Vagina (tissue), 2 donors: Measurements from ENCODE around the gene CREB3L2.

Experiments
- POLR2A ChIP-seq, 2 donors: fragments of 450-650 bp; IDR thresholded peaks; one replicate each; pipeline ENCODE4 v1.6.1; 2017; ENCODE audit warnings: antibody characterized with exemption in 2 of 2, mild to moderate bottlenecking in 2 of 2, moderate library complexity in 2 of 2
- TF ChIP-seq, protein P1 (sequence below), 3 experiments: fragments of 450-650 bp in 2 of 3; fragments of 200-600 bp in 1 of 3; sonication (generic) in 1 of 3; IDR thresholded peaks; one replicate each; pipeline ENCODE4 v1.5.1; 2017 to 2019; ENCODE audit warnings: antibody characterized with exemption in 3 of 3, mild to moderate bottlenecking in 2 of 3, moderate library complexity in 2 of 3

DNA sequence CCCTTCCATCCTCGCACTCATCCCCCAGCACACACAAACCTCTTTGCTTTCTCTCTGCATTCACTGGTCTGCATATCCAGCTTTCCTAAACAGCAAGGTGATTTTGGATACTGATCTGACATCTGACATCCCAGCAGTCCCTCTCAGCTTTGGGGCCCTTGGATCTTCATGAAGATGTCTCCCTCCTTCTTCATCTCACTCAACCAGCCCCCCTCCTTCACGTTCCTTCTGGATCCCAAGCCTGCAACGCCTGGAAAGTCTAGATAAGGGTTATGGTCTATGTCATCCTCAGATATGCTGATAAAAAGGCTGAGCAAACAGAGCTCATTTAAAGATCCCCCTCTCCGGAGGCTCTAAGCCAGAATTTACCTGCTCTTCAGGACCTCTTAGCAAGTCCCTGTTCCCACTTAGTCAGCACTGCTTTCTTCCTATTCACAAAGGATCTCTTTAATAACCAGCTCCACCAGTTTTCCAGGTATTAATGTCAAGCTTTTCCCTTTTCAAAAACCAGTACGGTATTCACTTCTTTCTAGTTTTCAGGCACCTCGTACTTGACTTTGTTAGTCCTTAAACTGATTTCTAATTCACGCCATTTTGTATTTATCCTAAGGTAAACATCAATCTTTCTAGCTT lies 38.9 kb downstream of the CREB3L2 start:
- TF ChIP-seq, protein P1, sequence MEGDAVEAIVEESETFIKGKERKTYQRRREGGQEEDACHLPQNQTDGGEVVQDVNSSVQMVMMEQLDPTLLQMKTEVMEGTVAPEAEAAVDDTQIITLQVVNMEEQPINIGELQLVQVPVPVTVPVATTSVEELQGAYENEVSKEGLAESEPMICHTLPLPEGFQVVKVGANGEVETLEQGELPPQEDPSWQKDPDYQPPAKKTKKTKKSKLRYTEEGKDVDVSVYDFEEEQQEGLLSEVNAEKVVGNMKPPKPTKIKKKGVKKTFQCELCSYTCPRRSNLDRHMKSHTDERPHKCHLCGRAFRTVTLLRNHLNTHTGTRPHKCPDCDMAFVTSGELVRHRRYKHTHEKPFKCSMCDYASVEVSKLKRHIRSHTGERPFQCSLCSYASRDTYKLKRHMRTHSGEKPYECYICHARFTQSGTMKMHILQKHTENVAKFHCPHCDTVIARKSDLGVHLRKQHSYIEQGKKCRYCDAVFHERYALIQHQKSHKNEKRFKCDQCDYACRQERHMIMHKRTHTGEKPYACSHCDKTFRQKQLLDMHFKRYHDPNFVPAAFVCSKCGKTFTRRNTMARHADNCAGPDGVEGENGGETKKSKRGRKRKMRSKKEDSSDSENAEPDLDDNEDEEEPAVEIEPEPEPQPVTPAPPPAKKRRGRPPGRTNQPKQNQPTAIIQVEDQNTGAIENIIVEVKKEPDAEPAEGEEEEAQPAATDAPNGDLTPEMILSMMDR (IDR thresholded peaks at IDR 0.05) = no peak
- no peak for TF ChIP-seq POLR2A (IDR thresholded peaks at IDR 0.05)
